Mesenchymal stem cell (in vitro differentiated cells and primary cell): ENCODE measurements around the gene AGK.

ENCODE experiments used
- DNase-seq: peaks from one replicate; pipeline ENCODE4 v3.0.0-alpha.2; 2013
- H2AFZ ChIP-seq: one replicate; pipeline ENCODE4 v1.6.1; 2013; ENCODE audit warnings: low read depth, mild to moderate bottlenecking, control low read depth, inconsistent platforms, low read length, moderate library complexity
- H2AK5ac ChIP-seq: 2 replicates; pipeline ENCODE4 v1.6.1; 2013; ENCODE audit warnings: low read length, moderate library complexity, mild to moderate bottlenecking, inconsistent platforms; ENCODE audit not compliant: severe bottlenecking
- H2BK120ac ChIP-seq: one replicate; pipeline ENCODE4 v1.6.1; 2013; ENCODE audit warnings: low read depth, mild to moderate bottlenecking, inconsistent platforms, low read length, moderate library complexity
- H2BK12ac ChIP-seq, 2 experiments: one replicate each; pipeline ENCODE4 v1.6.1; 2013; ENCODE audit warnings: inconsistent platforms in 2 of 2, low read length in 2 of 2, mild to moderate bottlenecking in 2 of 2, moderate library complexity in 2 of 2, control low read depth in 1 of 2
- H2BK15ac ChIP-seq: one replicate; pipeline ENCODE4 v1.6.1; 2013; ENCODE audit warnings: mild to moderate bottlenecking, low read depth, inconsistent platforms; ENCODE audit not compliant: poor library complexity, severe bottlenecking
- H2BK5ac ChIP-seq: 2 replicates; pipeline ENCODE4 v1.6.1; 2013; ENCODE audit warnings: low read depth, mild to moderate bottlenecking, low read length, control low read depth, inconsistent platforms; ENCODE audit not compliant: poor library complexity, severe bottlenecking
- H3K14ac ChIP-seq, 2 experiments: one replicate each; pipeline ENCODE4 v1.6.1; 2013; ENCODE audit warnings: inconsistent platforms in 2 of 2, low read length in 2 of 2, control low read depth in 1 of 2, mild to moderate bottlenecking in 1 of 2, moderate library complexity in 1 of 2
- H3K18ac ChIP-seq, 2 experiments: one replicate each; pipeline ENCODE4 v1.6.1; 2013; ENCODE audit warnings: inconsistent platforms in 2 of 2, low read length in 2 of 2, control low read depth in 1 of 2, low read depth in 1 of 2, mild to moderate bottlenecking in 1 of 2
- H3K23ac ChIP-seq, 2 experiments: one replicate each; pipeline ENCODE4 v1.6.1; 2013; ENCODE audit warnings: inconsistent platforms in 2 of 2, low read length in 2 of 2, mild to moderate bottlenecking in 2 of 2, moderate library complexity in 2 of 2, control low read depth in 1 of 2
- H3K27ac ChIP-seq: 2 replicates; pipeline ENCODE4 v1.5.1; 2013; ENCODE audit warnings: mild to moderate bottlenecking, moderate library complexity, low read length, control low read depth, inconsistent platforms; ENCODE audit not compliant: poor library complexity, severe bottlenecking
- H3K27me3 ChIP-seq, 2 experiments: 2 replicates each; pipeline versions ENCODE4 v1.6.1 to v1.7.0; 2013; ENCODE audit warnings: low read length in 2 of 2, mild to moderate bottlenecking in 2 of 2, moderate library complexity in 2 of 2, control low read depth in 1 of 2, inconsistent platforms in 1 of 2; ENCODE audit not compliant: control insufficient read depth in 1 of 2, insufficient read depth in 1 of 2
- H3K36me3 ChIP-seq, 2 experiments: 2 replicates each; pipeline versions ENCODE4 v1.6.1 to v1.7.0; 2013; ENCODE audit warnings: low read length in 2 of 2, control low read depth in 1 of 2, inconsistent platforms in 1 of 2, low read depth in 1 of 2, mild to moderate bottlenecking in 1 of 2; ENCODE audit not compliant: insufficient read depth in 2 of 2, control insufficient read depth in 1 of 2
- H3K4ac ChIP-seq, 2 experiments: one replicate each; pipeline ENCODE4 v1.6.1; 2013; ENCODE audit warnings: inconsistent platforms in 2 of 2, low read length in 2 of 2, mild to moderate bottlenecking in 2 of 2, moderate library complexity in 2 of 2, control low read depth in 1 of 2, low read depth in 1 of 2
- H3K4me1 ChIP-seq: 2 replicates; pipeline ENCODE4 v1.6.1; 2013; ENCODE audit warnings: low read depth, low read length, control low read depth; ENCODE audit not compliant: control insufficient read depth, insufficient read depth
- H3K4me2 ChIP-seq: 2 replicates; pipeline ENCODE4 v1.6.1; 2013; ENCODE audit warnings: low read length, mild to moderate bottlenecking, inconsistent platforms; ENCODE audit not compliant: poor library complexity, severe bottlenecking
- H3K4me3 ChIP-seq, 2 experiments: 2 replicates each; pipeline versions ENCODE4 v1.5.1 to v1.7.0; 2013; ENCODE audit warnings: low read length in 2 of 2, mild to moderate bottlenecking in 2 of 2, control low read depth in 1 of 2, low read depth in 1 of 2; ENCODE audit not compliant: insufficient read depth in 1 of 2
- H3K79me1 ChIP-seq: replicated peaks from 2 replicates; pipeline ENCODE4 v1.6.1; 2013; ENCODE audit warnings: mild to moderate bottlenecking, control low read depth, low read length, inconsistent platforms; ENCODE audit not compliant: poor library complexity, severe bottlenecking
- H3K9ac ChIP-seq: 2 replicates; pipeline ENCODE4 v1.7.0; 2013; ENCODE audit warnings: mild to moderate bottlenecking, low read length, moderate library complexity
- H3K9me3 ChIP-seq: 2 replicates; pipeline ENCODE4 v1.7.0; 2013; ENCODE audit warnings: mild to moderate bottlenecking, low read length; ENCODE audit not compliant: control insufficient read depth
- H4K8ac ChIP-seq: one replicate; pipeline ENCODE4 v1.6.1; 2013; ENCODE audit warnings: inconsistent platforms, mild to moderate bottlenecking, low read length, moderate library complexity
- H4K91ac ChIP-seq: one replicate; pipeline ENCODE4 v1.6.1; 2013; ENCODE audit warnings: mild to moderate bottlenecking, low read length, inconsistent platforms
- WGBS: methylation state at CpG from one replicate; pipeline ENCODE4 v1.1.7; 2013; ENCODE audit warnings: mixed read lengths; 5-methylcytosine and 5-hydroxymethylcytosine counted together

AGK gene

GRCh38 chr7:141600168-141601006, 49.2 kb downstream of the AGK start:
- no peak overlapping the region for H2BK5ac ChIP-seq
- H3K9ac ChIP-seq, result no peak overlapping the region

DNA sequence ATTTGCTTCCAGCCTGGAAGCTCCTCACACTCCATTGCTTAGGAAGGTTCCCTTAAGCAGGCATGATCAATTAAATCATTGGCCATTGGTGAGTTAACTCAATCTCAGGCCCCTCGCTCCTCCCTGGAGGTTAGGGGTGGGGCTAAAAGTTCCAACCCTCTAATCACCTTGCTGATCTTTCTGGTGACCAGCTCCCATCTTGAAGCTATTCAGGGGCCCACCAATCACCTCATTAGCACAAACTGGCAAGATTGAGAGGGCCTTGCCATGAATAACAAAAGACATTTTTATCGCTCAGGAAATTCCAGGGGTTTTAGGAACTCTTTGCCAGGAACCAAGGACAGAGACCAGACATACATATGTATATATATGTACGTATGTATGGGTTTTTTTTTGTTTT, 58.4 kb downstream of the AGK start:
- no peaks in the 10 kb centered on the region for H3K79me1 ChIP-seq
- H2BK12ac ChIP-seq, result no peak overlapping the region
- no peak overlapping the region for H3K4me3 ChIP-seq
- no peak overlapping the region for H3K27ac ChIP-seq
- H2BK5ac ChIP-seq, result no peak overlapping the region
- H3K36me3 ChIP-seq, result peaks cover 0 to 40% of the 10 kb centered on the region in 2 experiments
- H2BK120ac ChIP-seq, result no peak overlapping the region
- no peak overlapping the region for H2BK15ac ChIP-seq
- no peaks in the 10 kb centered on the region for H3K27me3 ChIP-seq
- no peak overlapping the region for H3K23ac ChIP-seq
- no peaks in the 10 kb centered on the region for H3K4me1 ChIP-seq
- no peak overlapping the region for H2AK5ac ChIP-seq
- no peak overlapping the region for H3K4ac ChIP-seq
- no peak overlapping the region for H3K9ac ChIP-seq
- H2AFZ ChIP-seq, result no peak overlapping the region
- no peak overlapping the region for H3K14ac ChIP-seq
- WGBS, result 100% methylated on average over 3 of the region's 3 CpGs
- H4K8ac ChIP-seq, result no peak overlapping the region
- peaks cover 2% of the 10 kb centered on the region for H3K9me3 ChIP-seq
- no peak overlapping the region for H3K18ac ChIP-seq
- no peak for DNase-seq
- no peak overlapping the region for H4K91ac ChIP-seq
- no peak overlapping the region for H3K4me2 ChIP-seq

More at GRCh38 chr7:141600168-141601006, 49.2 kb downstream of the AGK start:
- Histone ChIP-seq H3K27me3 (no peaks in the 10 kb centered on the region), H3K79me1 (no peaks in the 10 kb centered on the region), H2AK5ac (no peak overlapping the region), H3K36me3 (peaks cover 0 to 37% of the 10 kb centered on the region in 2 experiments), H4K8ac (no peak overlapping the region), H3K14ac (no peak overlapping the region), H2BK120ac (no peak overlapping the region), H4K91ac (no peak overlapping the region), H3K4me3 (no peak overlapping the region), H2BK15ac (no peak overlapping the region), H3K23ac (no peak overlapping the region), H3K4ac (no peak overlapping the region), H3K4me1 (no peaks in the 10 kb centered on the region), H3K27ac (no peak overlapping the region), H2AFZ (no peak overlapping the region), H3K4me2 (no peak overlapping the region), H2BK12ac (no peak overlapping the region), H3K18ac (no peak overlapping the region), H3K9me3 (no peaks in the 10 kb centered on the region)
- WGBS, result 100% methylated on average over 2 of the region's 4 CpGs
- no peak for DNase-seq

- H3K18ac ChIP-seq, result no peak overlapping the region
- H3K27me3 ChIP-seq, result no peaks in the 10 kb centered on the region
- DNase-seq, result no peak
- H3K9me3 ChIP-seq, result peaks cover 2% of the 10 kb centered on the region
- WGBS, result no CpG with 5 or more reads among the region's 1 CpG
- peaks cover 0 to 44% of the 10 kb centered on the region in 2 experiments for H3K36me3 ChIP-seq
- H2BK12ac ChIP-seq, result no peak overlapping the region
- H3K79me1 ChIP-seq, result no peaks in the 10 kb centered on the region
- H2BK15ac ChIP-seq, result no peak overlapping the region
- H3K27ac ChIP-seq, result no peak overlapping the region
- H2AK5ac ChIP-seq, result no peak overlapping the region
- H3K23ac ChIP-seq, result no peak overlapping the region
- H3K14ac ChIP-seq, result no peak overlapping the region
- H2AFZ ChIP-seq, result no peak overlapping the region
- H3K4me1 ChIP-seq, result no peaks in the 10 kb centered on the region
- H4K8ac ChIP-seq, result no peak overlapping the region
- no peak overlapping the region for H3K4ac ChIP-seq
- H2BK120ac ChIP-seq, result no peak overlapping the region
- no peak overlapping the region for H3K9ac ChIP-seq
- H4K91ac ChIP-seq, result no peak overlapping the region
- H2BK5ac ChIP-seq, result no peak overlapping the region
- no peak overlapping the region for H3K4me3 ChIP-seq
- H3K4me2 ChIP-seq, result no peak overlapping the region
Measured at GRCh38 chr7:141610671-141611070, 59.5 kb downstream of the AGK start.

- no peak for DNase-seq
- Histone ChIP-seq H2AFZ (no peak overlapping the region), H3K4me1 (no peaks in the 10 kb centered on the region), H2BK15ac (no peak overlapping the region), H3K36me3 (peaks cover 0 to 35% of the 10 kb centered on the region in 2 experiments), H3K9ac (no peak overlapping the region), H3K9me3 (peaks cover 2% of the 10 kb centered on the region), H2BK5ac (no peak overlapping the region), H3K27ac (no peak overlapping the region), H3K4me3 (no peak overlapping the region), H2BK120ac (no peak overlapping the region), H3K27me3 (no peaks in the 10 kb centered on the region), H4K91ac (no peak overlapping the region), H4K8ac (no peak overlapping the region), H3K18ac (no peak overlapping the region), H2AK5ac (no peak overlapping the region), H3K4ac (no peak overlapping the region), H2BK12ac (no peak overlapping the region), H3K79me1 (no peaks in the 10 kb centered on the region), H3K23ac (no peak overlapping the region), H3K14ac (no peak overlapping the region), H3K4me2 (no peak overlapping the region)
Measured at GRCh38 chr7:141612861-141613260, 61.7 kb downstream of the AGK start.
